HEK293 (cell line): ENCODE data around the gene KIF27.

Experiments
- CTCF ChIA-PET: fragments of 350-600 bp; formaldehyde crosslinking; extraction: SDS; loops from one replicate; lab custom pipeline; 2021; ENCODE audit warnings: antibody characterized with exemption; lab: Yijun Ruan, JAX
- POLR2A ChIA-PET: fragments of 300-600 bp; formaldehyde crosslinking; extraction: SDS; loops from one replicate; lab custom pipeline; 2020; ENCODE audit warnings: antibody characterized with exemption, inconsistent platforms; lab: Yijun Ruan, JAX
- H3K27ac ChIP-seq: fragments of 200-500 bp; sonication (Bioruptor generic); 2 replicates; pipeline ENCODE4 v1.5.1; 2014; ENCODE audit warnings: low read depth, low read length, control low read depth, inconsistent platforms; ENCODE audit errors: extremely low read depth
- H3K36me3 ChIP-seq, 2 experiments: fragments of 200-500 bp in 1 of 2; sonication (Bioruptor generic) in 1 of 2; 1 replicate in 1 of 2; 2 replicates in 1 of 2; pipeline ENCODE4 v1.5.1; 2014 to 2017; ENCODE audit warnings: inconsistent platforms in 2 of 2, low read length in 2 of 2; ENCODE audit not compliant: control insufficient read depth in 2 of 2, insufficient read depth in 1 of 2
- H3K4me1 ChIP-seq: fragments of 200-500 bp; sonication (Bioruptor generic); 2 replicates; pipeline ENCODE4 v1.5.1; 2014; ENCODE audit warnings: mild to moderate bottlenecking, low read length, inconsistent platforms; ENCODE audit not compliant: control insufficient read depth, insufficient read depth
- H3K4me3 ChIP-seq: 2 replicates; pipeline ENCODE4 v1.5.1; 2011; ENCODE audit warnings: low read depth, mild to moderate bottlenecking, control low read depth, low read length, moderate library complexity
- H3K9me3 ChIP-seq: fragments of 200-500 bp; sonication (Bioruptor generic); 2 replicates; pipeline ENCODE4 v1.5.1; 2014; ENCODE audit warnings: low read depth, low read length, inconsistent platforms; ENCODE audit not compliant: control insufficient read depth, insufficient read depth
- HOXD13 ChIP-seq: sonication (generic); formaldehyde crosslinking; IDR thresholded peaks from 2 replicates; pipeline ENCODE4 v1.8.0; 2022; ENCODE audit warnings: missing genetic modification reagents, borderline replicate concordance
- PRDM6 ChIP-seq: fragments of 450-650 bp; formaldehyde crosslinking; IDR thresholded peaks from 2 replicates; pipeline ENCODE4 v1.5.1; 2017; ENCODE audit warnings: missing biosample characterization, missing genetic modification characterization
- ZNF138 ChIP-seq: fragments of 450-650 bp; formaldehyde crosslinking; IDR thresholded peaks from 2 replicates; pipeline ENCODE4 v1.5.1; 2016; ENCODE audit warnings: missing biosample characterization, missing genetic modification characterization, borderline replicate concordance
- ZNF18 ChIP-seq: fragments of 450-650 bp; formaldehyde crosslinking; IDR thresholded peaks from 2 replicates; pipeline ENCODE4 v1.5.1; 2016; ENCODE audit warnings: missing biosample characterization, missing genetic modification characterization
- ZNF211 ChIP-seq: fragments of 450-650 bp; formaldehyde crosslinking; IDR thresholded peaks from 2 replicates; pipeline ENCODE4 v1.5.1; 2016; ENCODE audit warnings: low read depth, missing biosample characterization, missing genetic modification characterization
- ZNF26 ChIP-seq: fragments of 450-650 bp; formaldehyde crosslinking; IDR thresholded peaks from 2 replicates; pipeline ENCODE4 v1.5.1; 2016; ENCODE audit warnings: missing biosample characterization, missing genetic modification characterization
- ZNF274 ChIP-seq, 2 experiments: fragments of 200-500 bp in 1 of 2; fragments of 450-650 bp in 1 of 2; sonication (Bioruptor generic) in 1 of 2; formaldehyde crosslinking in 1 of 2; IDR thresholded peaks; 2 replicates each; pipeline versions ENCODE4 v1.5.1 to v1.6.1; 2014 to 2016; ENCODE audit warnings: borderline replicate concordance in 1 of 2, inconsistent platforms in 1 of 2, low read length in 1 of 2, missing biosample characterization in 1 of 2, missing genetic modification characterization in 1 of 2
- ZNF416 ChIP-seq: fragments of 450-650 bp; formaldehyde crosslinking; IDR thresholded peaks from 2 replicates; pipeline ENCODE4 v1.5.1; 2016; ENCODE audit warnings: missing biosample characterization, missing genetic modification characterization
- ZNF449 ChIP-seq: fragments of 450-650 bp; formaldehyde crosslinking; IDR thresholded peaks from 2 replicates; pipeline ENCODE4 v1.5.1; 2017; ENCODE audit warnings: missing biosample characterization, mild to moderate bottlenecking, missing genetic modification characterization, moderate library complexity
- ZNF473 ChIP-seq: fragments of 450-650 bp; formaldehyde crosslinking; IDR thresholded peaks from 2 replicates; pipeline ENCODE4 v1.5.1; 2017; ENCODE audit warnings: missing biosample characterization, missing genetic modification characterization
- ZNF48 ChIP-seq: fragments of 450-650 bp; formaldehyde crosslinking; IDR thresholded peaks from 2 replicates; pipeline ENCODE4 v1.5.1; 2016; ENCODE audit warnings: missing biosample characterization, missing genetic modification characterization
- ZNF555 ChIP-seq: fragments of 450-650 bp; formaldehyde crosslinking; conservative IDR thresholded peaks from 2 replicates; pipeline ENCODE4 v1.5.1; 2017; ENCODE audit warnings: missing biosample characterization, mild to moderate bottlenecking, missing genetic modification characterization, inconsistent platforms
- ZNF585B ChIP-seq: fragments of 450-650 bp; formaldehyde crosslinking; IDR thresholded peaks from 2 replicates; pipeline ENCODE4 v1.5.1; 2016; ENCODE audit warnings: missing biosample characterization, missing genetic modification characterization
- ZNF600 ChIP-seq: fragments of 450-650 bp; formaldehyde crosslinking; IDR thresholded peaks from 2 replicates; pipeline ENCODE4 v1.5.1; 2016; ENCODE audit warnings: missing biosample characterization, missing genetic modification characterization
- ZNF610 ChIP-seq: fragments of 450-650 bp; formaldehyde crosslinking; IDR thresholded peaks from 2 replicates; pipeline ENCODE4 v1.5.1; 2016; ENCODE audit warnings: missing biosample characterization, missing genetic modification characterization, borderline replicate concordance
- ZNF621 ChIP-seq: fragments of 450-650 bp; formaldehyde crosslinking; IDR thresholded peaks from 2 replicates; pipeline ENCODE4 v1.5.1; 2017; ENCODE audit warnings: missing biosample characterization, missing genetic modification characterization
- ZNF623 ChIP-seq: fragments of 450-650 bp; formaldehyde crosslinking; IDR thresholded peaks from 2 replicates; pipeline ENCODE4 v1.5.1; 2016; ENCODE audit warnings: missing biosample characterization, missing genetic modification characterization
- ZNF704 ChIP-seq: fragments of 450-650 bp; formaldehyde crosslinking; IDR thresholded peaks from 2 replicates; pipeline ENCODE4 v1.5.1; 2016; ENCODE audit warnings: missing biosample characterization, missing genetic modification characterization
- ZNF747 ChIP-seq: fragments of 450-650 bp; formaldehyde crosslinking; IDR thresholded peaks from 2 replicates; pipeline ENCODE4 v1.5.1; 2016; ENCODE audit warnings: missing biosample characterization, missing genetic modification characterization
- TF ChIP-seq, protein P1 (sequence below): fragments of 450-650 bp; formaldehyde crosslinking; optimal IDR thresholded peaks from 2 replicates; pipeline ENCODE3; 2016; ENCODE audit warnings: missing biosample characterization, mild to moderate bottlenecking, missing genetic modification characterization
- TF ChIP-seq, protein P2 (sequence below): fragments of 450-650 bp; formaldehyde crosslinking; IDR thresholded peaks from 2 replicates; pipeline ENCODE4 v1.5.1; 2016; ENCODE audit warnings: missing biosample characterization, missing genetic modification characterization

KIF27 gene

DNA sequence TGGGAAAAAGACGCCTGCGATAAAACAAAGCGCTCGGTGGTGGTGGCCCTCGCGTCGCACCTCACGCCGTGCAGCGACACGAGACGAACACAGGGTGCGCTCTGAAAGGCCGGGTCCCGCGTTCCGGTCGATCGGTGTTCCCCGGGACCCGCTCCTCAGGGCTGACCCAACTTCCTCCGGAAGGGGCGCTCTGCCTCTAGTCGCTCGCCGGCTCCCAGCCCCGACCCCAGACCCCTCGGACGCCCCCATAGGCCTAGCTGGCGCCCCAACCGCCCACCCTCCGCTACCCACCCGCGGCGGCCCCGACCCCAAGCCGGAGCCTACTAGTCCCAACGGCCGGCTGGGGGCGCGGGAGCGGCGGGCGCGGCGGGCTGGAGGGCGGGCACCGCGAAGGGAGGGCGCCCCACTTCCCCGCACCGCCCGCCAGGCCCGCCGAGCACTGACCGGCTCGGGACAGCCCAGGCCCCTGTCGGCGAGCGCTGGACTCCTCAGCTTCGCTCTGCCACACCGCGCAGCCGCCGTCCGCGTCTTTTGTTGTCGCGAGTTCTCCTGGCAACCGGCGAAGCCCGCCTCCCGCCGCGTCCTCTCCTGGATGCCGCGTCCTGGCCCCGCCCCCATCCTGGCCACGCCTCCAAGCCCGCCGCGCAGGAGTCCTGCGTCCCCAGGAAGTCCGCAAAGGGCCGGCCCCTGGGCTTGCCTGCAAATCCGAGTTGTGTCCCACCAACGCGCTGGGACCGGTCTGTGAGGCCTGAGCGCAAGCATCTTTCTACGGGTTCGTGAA, at the start of gene KIF27 (continued):
- TF ChIP-seq, protein P1, sequence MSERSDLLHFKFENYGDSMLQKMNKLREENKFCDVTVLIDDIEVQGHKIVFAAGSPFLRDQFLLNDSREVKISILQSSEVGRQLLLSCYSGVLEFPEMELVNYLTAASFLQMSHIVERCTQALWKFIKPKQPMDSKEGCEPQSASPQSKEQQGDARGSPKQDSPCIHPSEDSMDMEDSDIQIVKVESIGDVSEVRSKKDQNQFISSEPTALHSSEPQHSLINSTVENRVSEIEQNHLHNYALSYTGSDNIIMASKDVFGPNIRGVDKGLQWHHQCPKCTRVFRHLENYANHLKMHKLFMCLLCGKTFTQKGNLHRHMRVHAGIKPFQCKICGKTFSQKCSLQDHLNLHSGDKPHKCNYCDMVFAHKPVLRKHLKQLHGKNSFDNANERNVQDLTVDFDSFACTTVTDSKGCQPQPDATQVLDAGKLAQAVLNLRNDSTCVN (tag by site-specific recombination), result peak; percentile 49

DNA sequence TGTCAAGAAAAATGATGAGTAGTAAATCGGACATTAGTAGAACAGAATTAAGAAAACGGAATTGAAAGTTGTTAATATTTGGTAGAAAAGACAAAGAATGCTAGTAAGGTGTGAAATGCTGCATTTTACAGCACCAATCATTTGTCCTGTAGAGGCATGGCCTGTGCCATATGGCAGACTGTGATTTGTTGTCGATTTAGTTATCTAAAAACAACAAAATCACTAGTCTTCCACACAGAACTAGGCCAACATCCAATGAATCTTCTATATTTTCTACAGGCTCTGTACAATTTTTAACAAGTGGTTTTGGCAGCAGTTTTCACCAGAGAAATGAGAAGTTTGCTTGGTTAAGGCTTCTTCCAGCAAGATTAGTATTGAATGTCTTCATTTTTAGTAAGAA, 48.4 kb upstream of the KIF27 start:
- ChIA-PET CTCF (no interaction called here), POLR2A (interaction anchor here (1.1 kb wide), 1 partner anchor 11 kb away, joined by 4 read pairs; the partner anchor contains the start of genes HNRNPK and RMI1)
- peaks cover 45 to 77% of the 10 kb centered on the region in 2 experiments for H3K36me3 ChIP-seq

More for the DNA sequence above, 48.4 kb upstream of the KIF27 start:
- H3K4me3 ChIP-seq, result no peak overlapping the region
- no peaks in the 10 kb centered on the region for H3K4me1 ChIP-seq
- no peak overlapping the region for H3K27ac ChIP-seq
- no peak for TF ChIP-seq ZNF747 (tag by site-specific recombination)
- TF ChIP-seq ZNF623 (tag by site-specific recombination), result no peak
- TF ChIP-seq ZNF26 (tag by site-specific recombination), result no peak
- no peak for TF ChIP-seq ZNF555 (tag by site-specific recombination)
- TF ChIP-seq ZNF473, result no peak
- no peak for TF ChIP-seq ZNF585B
- no peak for TF ChIP-seq ZNF138 (tag by site-specific recombination)
- TF ChIP-seq ZNF48, result no peak
- TF ChIP-seq ZNF416 (tag by site-specific recombination), result no peak
- no peak for TF ChIP-seq ZNF18 (tag by site-specific recombination)
- no peak for TF ChIP-seq ZNF600
- TF ChIP-seq ZNF211, result no peak
- TF ChIP-seq HOXD13 (CRISPR knock-in tag), result no peak
- no peak for TF ChIP-seq PRDM6 (tag by site-specific recombination)
- no peak for TF ChIP-seq ZNF449
- no peak for TF ChIP-seq ZNF610 (tag by site-specific recombination)
- TF ChIP-seq ZNF704, result no peak
- no peak for TF ChIP-seq ZNF621
- TF ChIP-seq, protein P2, sequence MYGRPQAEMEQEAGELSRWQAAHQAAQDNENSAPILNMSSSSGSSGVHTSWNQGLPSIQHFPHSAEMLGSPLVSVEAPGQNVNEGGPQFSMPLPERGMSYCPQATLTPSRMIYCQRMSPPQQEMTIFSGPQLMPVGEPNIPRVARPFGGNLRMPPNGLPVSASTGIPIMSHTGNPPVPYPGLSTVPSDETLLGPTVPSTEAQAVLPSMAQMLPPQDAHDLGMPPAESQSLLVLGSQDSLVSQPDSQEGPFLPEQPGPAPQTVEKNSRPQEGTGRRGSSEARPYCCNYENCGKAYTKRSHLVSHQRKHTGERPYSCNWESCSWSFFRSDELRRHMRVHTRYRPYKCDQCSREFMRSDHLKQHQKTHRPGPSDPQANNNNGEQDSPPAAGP, result no peak
- TF ChIP-seq ZNF274 (IDR thresholded peaks at IDR 0.05; ENCODE audit: low read length), result no peak
- no peak for TF ChIP-seq ZNF274 (tag by site-specific recombination; IDR thresholded peaks at IDR 0.05; ENCODE audit: borderline replicate concordance)
- TF ChIP-seq, all 188 proteins: peak for 0
- no peaks in the 10 kb centered on the region for H3K9me3 ChIP-seq
